Stimulated activated CD8-positive, alpha-beta memory T cell treated with anti-CD3 and anti-CD28 coated beads, Interleukin-7, amount 100 ng/mL, for 24 hours (primary cell): ENCODE measurements around the gene FPR2.
"Not testable (repeated sequence)": the region's sequence is repeated elsewhere in the genome, so short reads cannot be mapped to it uniquely, and the experiment has no call there.

Experiments
- DNase-seq: peaks from one replicate; pipeline ENCODE4 v3.0.0-alpha.2; 2020; ENCODE audit warnings: low read depth

FPR2 gene

GRCh38 chr19:51806571-51806970, 45.6 kb downstream of the FPR2 start:
- DNase-seq = not testable (repeated sequence)

- DNase-seq = no peak
Observed at GRCh38 chr19:51807111-51807701, 46.2 kb downstream of the FPR2 start.

- no peak for DNase-seq
Observed at GRCh38 chr19:51807925-51808324, 46.9 kb downstream of the FPR2 start.

- no peak for DNase-seq
Observed at GRCh38 chr19:51808333-51808986, 47.5 kb downstream of the FPR2 start.

- DNase-seq = no peak
Observed at GRCh38 chr19:51809787-51810186, 48.8 kb downstream of the FPR2 start.

- no peak for DNase-seq
Observed at GRCh38 chr19:51810223-51810622, 49.2 kb downstream of the FPR2 start.

- DNase-seq = no peak
Observed at GRCh38 chr19:51811344-51811743, 50.4 kb downstream of the FPR2 start.

GRCh38 chr19:51815043-51815442, 54.1 kb downstream of the FPR2 start:
- no peak for DNase-seq

GRCh38 chr19:51816711-51817110, 55.7 kb downstream of the FPR2 start:
- DNase-seq = no peak

GRCh38 chr19:51820011-51820410, 59.0 kb downstream of the FPR2 start:
- DNase-seq = no peak
